ENCODE measurements around the gene ZNF474.

DNA sequence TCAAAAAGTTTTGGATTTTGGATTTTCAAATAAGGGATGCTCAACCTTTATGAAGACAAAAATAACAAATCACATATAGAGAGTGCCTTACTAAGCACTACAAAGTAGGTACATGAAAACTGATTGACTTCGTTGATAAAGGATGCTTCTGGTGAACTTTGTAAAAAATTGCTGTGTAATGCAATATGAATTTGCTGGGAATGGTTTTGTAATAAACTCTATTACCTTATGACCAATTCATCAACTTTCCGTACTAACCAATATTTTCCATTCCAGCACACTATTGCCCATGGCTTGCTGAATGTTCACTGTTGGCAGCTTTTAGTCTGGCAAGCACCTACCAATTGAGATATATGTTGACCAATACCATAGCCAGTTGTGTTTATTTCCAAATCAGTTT is 23.4 kb upstream of the ZNF474 start:
- TF ChIP-seq, protein P1, sequence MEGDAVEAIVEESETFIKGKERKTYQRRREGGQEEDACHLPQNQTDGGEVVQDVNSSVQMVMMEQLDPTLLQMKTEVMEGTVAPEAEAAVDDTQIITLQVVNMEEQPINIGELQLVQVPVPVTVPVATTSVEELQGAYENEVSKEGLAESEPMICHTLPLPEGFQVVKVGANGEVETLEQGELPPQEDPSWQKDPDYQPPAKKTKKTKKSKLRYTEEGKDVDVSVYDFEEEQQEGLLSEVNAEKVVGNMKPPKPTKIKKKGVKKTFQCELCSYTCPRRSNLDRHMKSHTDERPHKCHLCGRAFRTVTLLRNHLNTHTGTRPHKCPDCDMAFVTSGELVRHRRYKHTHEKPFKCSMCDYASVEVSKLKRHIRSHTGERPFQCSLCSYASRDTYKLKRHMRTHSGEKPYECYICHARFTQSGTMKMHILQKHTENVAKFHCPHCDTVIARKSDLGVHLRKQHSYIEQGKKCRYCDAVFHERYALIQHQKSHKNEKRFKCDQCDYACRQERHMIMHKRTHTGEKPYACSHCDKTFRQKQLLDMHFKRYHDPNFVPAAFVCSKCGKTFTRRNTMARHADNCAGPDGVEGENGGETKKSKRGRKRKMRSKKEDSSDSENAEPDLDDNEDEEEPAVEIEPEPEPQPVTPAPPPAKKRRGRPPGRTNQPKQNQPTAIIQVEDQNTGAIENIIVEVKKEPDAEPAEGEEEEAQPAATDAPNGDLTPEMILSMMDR (IDR thresholded peaks at IDR 0.05): no peak
- TF ChIP-seq ZBTB21 (CRISPR knock-in tag; IDR thresholded peaks at IDR 0.05; ENCODE audit: borderline replicate concordance) (no peak), TP53 (CRISPR knock-in tag; IDR thresholded peaks at IDR 0.05) (no peak), RORB (CRISPR knock-in tag; IDR thresholded peaks at IDR 0.05) (no peak), CREB1 (CRISPR knock-in tag; IDR thresholded peaks at IDR 0.05) (no peak)
- TF ChIP-seq, protein P2, sequence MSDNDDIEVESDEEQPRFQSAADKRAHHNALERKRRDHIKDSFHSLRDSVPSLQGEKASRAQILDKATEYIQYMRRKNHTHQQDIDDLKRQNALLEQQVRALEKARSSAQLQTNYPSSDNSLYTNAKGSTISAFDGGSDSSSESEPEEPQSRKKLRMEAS (CRISPR knock-in tag; IDR thresholded peaks at IDR 0.05): no peak
- TF ChIP-seq, protein P3, sequence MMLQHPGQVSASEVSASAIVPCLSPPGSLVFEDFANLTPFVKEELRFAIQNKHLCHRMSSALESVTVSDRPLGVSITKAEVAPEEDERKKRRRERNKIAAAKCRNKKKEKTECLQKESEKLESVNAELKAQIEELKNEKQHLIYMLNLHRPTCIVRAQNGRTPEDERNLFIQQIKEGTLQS (CRISPR knock-in tag; conservative IDR thresholded peaks at IDR 0.05): no peak
- TF ChIP-seq, protein P4, sequence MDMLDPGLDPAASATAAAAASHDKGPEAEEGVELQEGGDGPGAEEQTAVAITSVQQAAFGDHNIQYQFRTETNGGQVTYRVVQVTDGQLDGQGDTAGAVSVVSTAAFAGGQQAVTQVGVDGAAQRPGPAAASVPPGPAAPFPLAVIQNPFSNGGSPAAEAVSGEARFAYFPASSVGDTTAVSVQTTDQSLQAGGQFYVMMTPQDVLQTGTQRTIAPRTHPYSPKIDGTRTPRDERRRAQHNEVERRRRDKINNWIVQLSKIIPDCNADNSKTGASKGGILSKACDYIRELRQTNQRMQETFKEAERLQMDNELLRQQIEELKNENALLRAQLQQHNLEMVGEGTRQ (CRISPR knock-in tag; IDR thresholded peaks at IDR 0.05): no peak

All from WTC11 (cell line).